HT-29 (cell line): ENCODE measurements around the gene OR51G2. TPM values are rescaled to one million over a fixed set of nuclear protein-coding genes. Genes with fewer than 3 reads are reported as not detected.

Source experiments
- DNase-seq: peaks from one replicate; pipeline ENCODE4 v3.0.0-alpha.2; 2015; ENCODE audit warnings: low spot score
- total RNA-seq: library from RNA; depleted of rRNA; stranded (reverse); fragments of >200 nt; shearing (Covaris generic); gene quantifications from 2 replicates; pipeline ENCODE4 v1.2.3, GENCODE V29; 2014; rRNA removed

Gene OR51G2
- total RNA-seq, 1 experiment from 2014 or later = 0.23 TPM

GRCh38 chr11:4865855-4866254 lies 53.3 kb downstream of the OR51G2 start:
- DNase-seq = no peak

GRCh38 chr11:4863876-4864275 lies 55.3 kb downstream of the OR51G2 start:
- DNase-seq = no peak

Other genes starting within 250 kb of the OR51G2 start
- gene OR51E2, start 221.5 kb downstream of the OR51G2 start, total RNA-seq = 0.20 TPM in 1 of 2 replicates, not detected in the other
- gene MMP26, start 214.6 kb downstream of the OR51G2 start, total RNA-seq = not detected in 2 replicates
- not detected in 2 replicates for gene OR51F1, start 149.4 kb downstream of the OR51G2 start, total RNA-seq
- gene OR52R1, start 115.0 kb downstream of the OR51G2 start, total RNA-seq = not detected in 2 replicates
- gene OR51F2, start 98.0 kb downstream of the OR51G2 start, total RNA-seq = not detected in 2 replicates
- gene OR51S1, start 70.1 kb downstream of the OR51G2 start, total RNA-seq = not detected in 2 replicates
- gene OR51T1, start 37.5 kb downstream of the OR51G2 start, total RNA-seq = not detected in 2 replicates
- not detected in 2 replicates for gene OR51A7, start 15.6 kb downstream of the OR51G2 start, total RNA-seq
- not detected in 2 replicates for gene OR51G1, start 5.0 kb upstream of the OR51G2 start, total RNA-seq
- gene OR51A4, start 28.3 kb upstream of the OR51G2 start, total RNA-seq = not detected in 2 replicates
- not detected in 2 replicates for gene OR51A2, start 36.4 kb upstream of the OR51G2 start, total RNA-seq
- not detected in 2 replicates for gene OR51L1, start 75.5 kb upstream of the OR51G2 start, total RNA-seq
- not detected in 2 replicates for gene OR52J3, start 127.2 kb upstream of the OR51G2 start, total RNA-seq
- not detected in 2 replicates for gene OR52E2, start 140.3 kb upstream of the OR51G2 start, total RNA-seq
- gene OR52E1, start 150.2 kb upstream of the OR51G2 start, total RNA-seq = not detected in 2 replicates
- gene OR52A5, start 219.0 kb upstream of the OR51G2 start, total RNA-seq = not detected in 2 replicates
- gene OR52A1, start 235.4 kb upstream of the OR51G2 start, total RNA-seq = not detected in 2 replicates